HCT116 (cell line): ENCODE data around the gene ARHGAP45. TPM values are rescaled to one million over a fixed set of nuclear protein-coding genes. Genes with fewer than 3 reads are reported as not detected.
A peak's percentile ranks its signal among the peaks of the same experiment; 100 is the strongest.

Source experiments
- ATAC-seq: fragments of 200-7000 bp; cut with Tn5 transposase; 2 replicates; pipeline ENCODE4 v1.9.1; 2020; ENCODE audit warnings: mild to moderate bottlenecking, moderate library complexity
- BruUV-seq: library from RNA; stranded (reverse); fragments of 400-500 nt; replicated peaks from 2 replicates; lab custom pipeline; 2021; lab: Mats Ljungman, UMichigan
- CTCF ChIA-PET: fragments of 300-600 bp; sonication (Branson Sonifier 250); formaldehyde crosslinking; loops from one replicate; lab custom pipeline; 2021; ENCODE audit warnings: antibody characterized with exemption; lab: Charles Lee
- POLR2A ChIA-PET: fragments of 300-600, 350-600 bp; sonication (Branson Sonifier 250); formaldehyde crosslinking; loops from one replicate; lab custom pipeline; 2021; ENCODE audit warnings: antibody characterized with exemption; lab: Charles Lee
- RAD21 ChIA-PET, 2 experiments: fragments of 300-600 bp; sonication (Branson Sonifier 250); formaldehyde crosslinking; loops; one replicate each; lab custom pipeline; 2023; ENCODE audit warnings: low total read pairs in 2 of 2; ENCODE audit not compliant: uncharacterized antibody in 2 of 2, unreplicated experiment in 2 of 2, low non-redundant PET in 1 of 2; lab: Charles Lee
- DNase-seq: peaks from one replicate; pipeline ENCODE4 v3.0.0-alpha.2; 2010; ENCODE audit warnings: low read depth, low spot score
- H2AFZ ChIP-seq: fragments of 200-600 bp; shearing (Covaris generic), sonication (generic); 2 replicates; pipeline ENCODE4 v1.6.1; 2017; ENCODE audit warnings: low read depth, mixed run types, mixed read lengths, antibody characterized with exemption, low read length; ENCODE audit not compliant: poor library complexity, severe bottlenecking
- H3K27ac ChIP-seq: 2 replicates; pipeline ENCODE4 v1.5.1; 2012; ENCODE audit warnings: low read depth, low read length
- H3K27me3 ChIP-seq: fragments of 200-600 bp; sonication (generic); 2 replicates; pipeline ENCODE4 v1.6.1; 2016; ENCODE audit warnings: mixed run types, low read length, mixed read lengths; ENCODE audit not compliant: insufficient read depth
- H3K36me3 ChIP-seq, 2 experiments: fragments of 200-500 bp in 1 of 2; fragments of 200-600 bp in 1 of 2; sonication (Bioruptor generic) in 1 of 2; sonication (generic) in 1 of 2; 2 replicates each; pipeline versions ENCODE4 v1.5.1 to v1.6.1; 2014 to 2016; ENCODE audit warnings: low read length in 2 of 2, inconsistent platforms in 1 of 2, mixed read lengths in 1 of 2, mixed run types in 1 of 2; ENCODE audit not compliant: insufficient read depth in 2 of 2, control insufficient read depth in 1 of 2
- H3K4me1 ChIP-seq, 2 experiments: fragments of 200-600 bp in 1 of 2; sonication (generic) in 1 of 2; 2 replicates each; pipeline versions ENCODE4 v1.5.1 to v1.6.1; 2012 to 2017; ENCODE audit warnings: low read length in 2 of 2, inconsistent platforms in 1 of 2, mild to moderate bottlenecking in 1 of 2, mixed read lengths in 1 of 2, mixed run types in 1 of 2, moderate library complexity in 1 of 2; ENCODE audit not compliant: insufficient read depth in 2 of 2, control insufficient read depth in 1 of 2
- H3K4me2 ChIP-seq: fragments of 200-600 bp; sonication (generic); 2 replicates; pipeline ENCODE4 v1.6.1; 2017; ENCODE audit warnings: mixed run types, low read length, mixed read lengths
- H3K4me3 ChIP-seq, 2 experiments: fragments of 200-600 bp in 1 of 2; sonication (generic) in 1 of 2; replicated peaks in 1 of 2; 2 replicates each; pipeline ENCODE4 v1.5.1; 2011 to 2016; ENCODE audit warnings: low read length in 2 of 2, control low read depth in 1 of 2, low read depth in 1 of 2, mild to moderate bottlenecking in 1 of 2, mixed read lengths in 1 of 2, mixed run types in 1 of 2
- H3K79me2 ChIP-seq: fragments of 200-600 bp; sonication (generic); 2 replicates; pipeline ENCODE4 v1.6.1; 2017; ENCODE audit warnings: mild to moderate bottlenecking, mixed run types, low read length, moderate library complexity, mixed read lengths; ENCODE audit not compliant: insufficient read depth
- H3K9ac ChIP-seq: fragments of 200-600 bp; sonication (generic); 2 replicates; pipeline ENCODE4 v1.6.1; 2016; ENCODE audit warnings: low read length, mixed read lengths
- H3K9me2 ChIP-seq: fragments of 200-600 bp; sonication (generic), shearing (Covaris generic); 2 replicates; pipeline ENCODE4 v1.6.1; 2017; ENCODE audit warnings: mixed run types, mild to moderate bottlenecking, moderate library complexity; ENCODE audit not compliant: insufficient read depth
- H3K9me3 ChIP-seq, 2 experiments: fragments of 200-500 bp in 1 of 2; fragments of 200-600 bp in 1 of 2; sonication (Bioruptor generic) in 1 of 2; sonication (generic) in 1 of 2; 2 replicates each; pipeline ENCODE4 v1.6.1; 2014 to 2017; ENCODE audit warnings: low read length in 2 of 2, mixed read lengths in 2 of 2, inconsistent platforms in 1 of 2, low read depth in 1 of 2, mild to moderate bottlenecking in 1 of 2, mixed run types in 1 of 2, moderate library complexity in 1 of 2; ENCODE audit not compliant: control insufficient read depth in 1 of 2, insufficient read depth in 1 of 2
- H4K20me1 ChIP-seq: fragments of 200-600 bp; sonication (generic), shearing (Covaris generic); 2 replicates; pipeline ENCODE4 v1.6.1; 2017; ENCODE audit warnings: mixed run types, mild to moderate bottlenecking, moderate library complexity; ENCODE audit not compliant: insufficient read depth
- CTCF ChIP-seq, 3 experiments: fragments of 200-600 bp in 1 of 3; sonication (generic) in 1 of 3; IDR thresholded peaks in 2 of 3; conservative IDR thresholded peaks in 1 of 3; 2 replicates each; pipeline ENCODE4 v1.5.1; 2012 to 2017; ENCODE audit warnings: low read depth in 2 of 3, low read length in 2 of 3, antibody characterized with exemption in 1 of 3, borderline replicate concordance in 1 of 3, control low read depth in 1 of 3, mild to moderate bottlenecking in 1 of 3, mixed read lengths in 1 of 3, mixed run types in 1 of 3, moderate library complexity in 1 of 3; ENCODE audit not compliant: insufficient read depth in 1 of 3
- ELF1 ChIP-seq: IDR thresholded peaks from 2 replicates; pipeline ENCODE4 v1.6.1; 2012; ENCODE audit warnings: low read depth, borderline replicate concordance
- POLR2A ChIP-seq: IDR thresholded peaks from 2 replicates; pipeline ENCODE4 v1.7.0; 2011; ENCODE audit warnings: borderline replicate concordance; ENCODE audit not compliant: insufficient read depth, insufficient read length; ENCODE audit errors: extremely low read depth
- POLR2AphosphoS5 ChIP-seq: IDR thresholded peaks from 2 replicates; pipeline ENCODE4 v1.6.1; 2011; ENCODE audit warnings: mild to moderate bottlenecking, low read depth, low read length, moderate library complexity
- RAD21 ChIP-seq: IDR thresholded peaks from 2 replicates; pipeline ENCODE4 v1.6.1; 2012; ENCODE audit warnings: low read depth, mild to moderate bottlenecking
- SIN3A ChIP-seq: IDR thresholded peaks from 2 replicates; pipeline ENCODE4 v1.6.1; 2012; ENCODE audit warnings: low read depth
- SRF ChIP-seq: IDR thresholded peaks from 2 replicates; pipeline ENCODE4 v1.6.1; 2012; ENCODE audit warnings: low read depth
- TCF7L2 ChIP-seq: IDR thresholded peaks from 2 replicates; pipeline ENCODE4 v1.7.0; 2011; ENCODE audit warnings: borderline replicate concordance, inconsistent platforms; ENCODE audit not compliant: insufficient read depth, insufficient read length; ENCODE audit errors: extremely low read depth
- YY1 ChIP-seq: IDR thresholded peaks from 2 replicates; pipeline ENCODE4 v1.6.1; 2011; ENCODE audit warnings: low read length, low read depth, moderate library complexity, mild to moderate bottlenecking; ENCODE audit not compliant: insufficient replicate concordance; ENCODE audit errors: extremely low read depth
- ZNF274 ChIP-seq: fragments of 200-500 bp; sonication (Bioruptor generic); IDR thresholded peaks from 2 replicates; pipeline ENCODE4 v1.6.1; 2014; ENCODE audit warnings: mild to moderate bottlenecking, low read depth, low read length, inconsistent platforms
- intact Hi-C: fragments of 100-400 bp; cut with micrococcal nuclease; formaldehyde crosslinking; loops from 2 replicates; pipeline ENCODE4 v1.10.0; 2022
- total RNA-seq: library from RNA; stranded (reverse); gene quantifications from one replicate; pipeline ENCODE4 v1.2.1, GENCODE V29; 2021; ENCODE audit not compliant: unreplicated experiment

ARHGAP45 gene
- total RNA-seq, 1 experiment from 2014 or later, result 30.4 TPM

- POLR2A ChIA-PET, result no interaction called here
These were observed 39.2 kb downstream of the ARHGAP45 start for GRCh38 chr19:1105873-1106840.

GRCh38 chr19:1106841-1107660 lies 40.1 kb downstream of the ARHGAP45 start:
- ATAC-seq, result peak; percentile 8; the same call in 1 of the 2 replicates
- RAD21 ChIA-PET, result no interaction called here
- H3K79me2 ChIP-seq, result peaks cover 24% of the 10 kb centered on the region
- no peaks in the 10 kb centered on the region for H4K20me1 ChIP-seq
- peak overlapping the region; percentile 87; the same call in 1 of the 2 replicates for H3K27ac ChIP-seq
- no peaks in the 10 kb centered on the region for H3K9me2 ChIP-seq
- H3K27me3 ChIP-seq, result no peaks in the 10 kb centered on the region
- H3K9ac ChIP-seq, result peak overlapping the region; percentile 98; the same call in 1 of the 2 replicates
- POLR2A ChIA-PET, result no interaction called here
- H3K36me3 ChIP-seq, result peaks cover 4 to 23% of the 10 kb centered on the region in 2 experiments; a peak in 3 of 4 replicates
- DNase-seq, result no peak
- intact Hi-C loops, result no loop called here
- H2AFZ ChIP-seq, result no peak overlapping the region
- no TSS peak for BruUV-seq
- peaks cover 13 to 47% of the 10 kb centered on the region in 2 experiments for H3K4me1 ChIP-seq
- peak overlapping the region; percentile 98 for H3K4me2 ChIP-seq
- CTCF ChIA-PET, result no interaction called here
- no peak overlapping the region for H3K4me3 ChIP-seq
- H3K9me3 ChIP-seq, result no peaks in the 10 kb centered on the region
- TF ChIP-seq POLR2A (no peak), SIN3A (no peak), ZNF274 (no peak), SRF (no peak), ELF1 (no peak), RAD21 (peak; percentile 28; the same call in 1 of the 2 replicates), TCF7L2 (no peak), YY1 (no peak), CTCF (IDR thresholded peaks at IDR 0.05 in 2 of 3, conservative IDR thresholded peaks at IDR 0.05 in 1 of 3; ENCODE audit: borderline replicate concordance in 1 of 3, insufficient read depth in 1 of 3, low read depth in 2 of 3, low read length in 2 of 3) (peak in 1 of 3 experiments; percentile 13; a peak in 1 of 6 replicates)

More at GRCh38 chr19:1105873-1106840, 39.2 kb downstream of the ARHGAP45 start:
- no TSS peak for BruUV-seq
- ChIA-PET CTCF (interaction anchor here (2.3 kb wide), 1 partner anchor 7 kb away, joined by 12 read pairs; no protein-coding TSS in a partner anchor), RAD21 (no interaction called here)
- peak overlapping the region; percentile 98 for H3K4me2 ChIP-seq
- peaks cover 4 to 20% of the 10 kb centered on the region in 2 experiments; a peak in 3 of 4 replicates for H3K36me3 ChIP-seq
- no peaks in the 10 kb centered on the region for H3K27me3 ChIP-seq
- ATAC-seq (no peak), DNase-seq (no peak)
- TF ChIP-seq RAD21 (no peak), POLR2AphosphoS5 (peak; percentile 11; the same call in 1 of the 2 replicates)
- no peaks in the 10 kb centered on the region for H3K9me3 ChIP-seq
- H3K4me3 ChIP-seq, result peak overlapping the region; percentile 61 to 88; a peak in 2 of 4 replicates
- peaks cover 22 to 54% of the 10 kb centered on the region in 2 experiments for H3K4me1 ChIP-seq
- H2AFZ ChIP-seq, result no peak overlapping the region
- no peaks in the 10 kb centered on the region for H3K9me2 ChIP-seq
- intact Hi-C loops, result no loop called here
- peak overlapping the region; percentile 87 for H3K27ac ChIP-seq
- no peaks in the 10 kb centered on the region for H4K20me1 ChIP-seq
- peaks cover 24% of the 10 kb centered on the region for H3K79me2 ChIP-seq
- peak overlapping the region; percentile 98 for H3K9ac ChIP-seq
